ENCODE data around the gene KRT2.

KRT2 gene

DNA sequence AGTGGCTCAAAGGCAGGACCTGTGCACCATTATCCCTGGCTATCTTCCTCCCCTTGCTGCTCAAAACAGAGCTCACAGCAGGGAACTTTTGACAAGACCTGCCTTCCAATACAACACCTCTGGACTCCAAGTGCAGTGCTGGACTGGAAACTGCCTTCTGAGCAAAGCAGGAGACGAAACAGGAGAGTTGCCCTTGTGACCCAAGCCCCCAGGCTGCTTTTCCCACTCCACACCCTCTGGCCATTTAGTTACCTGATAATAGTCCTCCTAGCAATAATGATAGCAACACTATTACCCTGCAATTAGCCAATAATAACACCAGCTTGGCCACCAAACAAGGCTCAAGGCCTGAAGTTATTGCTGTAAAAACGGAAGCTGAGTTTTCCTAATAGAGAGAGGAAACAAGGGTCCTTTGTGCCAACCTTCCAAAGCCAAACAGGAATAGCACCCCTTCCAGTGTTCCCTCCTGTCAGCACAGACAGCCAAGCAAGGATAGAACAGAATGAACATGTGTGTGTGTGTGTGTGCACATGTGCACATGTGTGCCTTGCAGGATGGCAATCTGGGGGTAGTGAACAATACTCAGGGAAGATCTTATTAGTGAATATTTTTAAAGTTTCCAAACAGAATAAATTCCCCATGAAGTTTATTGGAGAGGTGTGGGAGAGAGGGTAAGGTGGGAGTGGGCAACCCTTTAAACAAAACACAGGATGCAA is 24.5 kb downstream of the KRT2 start:
- DNase-seq (ENCODE audit: low read depth): no peak
- Histone ChIP-seq H3K4me3 (ENCODE audit: low read length) (no peak overlapping the region), H3K36me3 (ENCODE audit: control insufficient read depth, insufficient read depth, low read length, severe bottlenecking) (no peaks in the 10 kb centered on the region), H3K27me3 (replicated peaks; ENCODE audit: control insufficient read depth, insufficient read depth, low read length) (peaks cover 72% of the 10 kb centered on the region), H3K9ac (ENCODE audit: low read length) (no peak overlapping the region), H3K4me1 (ENCODE audit: control insufficient read depth, insufficient read depth, low read length) (no peaks in the 10 kb centered on the region), H3K9me3 (ENCODE audit: control insufficient read depth, low read length) (peaks cover 17% of the 10 kb centered on the region)

DNA sequence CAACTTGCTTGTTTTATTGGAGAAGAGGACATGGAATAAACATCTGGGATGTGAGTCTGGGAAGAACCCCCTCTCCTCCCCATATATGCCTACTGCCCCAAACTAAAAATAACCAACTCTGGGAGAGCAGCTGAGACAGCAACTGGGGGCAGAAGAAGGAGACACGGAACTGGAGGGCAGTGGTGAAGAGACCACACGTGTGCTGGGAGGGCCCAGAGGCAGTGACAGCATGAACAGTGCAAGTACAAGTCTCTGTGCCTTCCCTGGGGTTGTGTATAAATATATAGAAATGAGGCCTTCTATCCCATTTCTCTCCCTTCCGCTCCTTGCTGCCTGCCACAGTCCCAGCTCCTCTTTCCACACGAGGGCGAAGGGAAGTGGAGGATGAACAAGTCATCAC is 29.7 kb downstream of the KRT2 start:
- Histone ChIP-seq H3K36me3 (ENCODE audit: control insufficient read depth, insufficient read depth, low read length, severe bottlenecking) (no peaks in the 10 kb centered on the region), H3K4me1 (ENCODE audit: control insufficient read depth, insufficient read depth, low read length) (no peaks in the 10 kb centered on the region), H3K4me3 (ENCODE audit: low read length) (no peak overlapping the region), H3K9ac (ENCODE audit: low read length) (no peak overlapping the region), H3K9me3 (ENCODE audit: control insufficient read depth, low read length) (peaks cover 17% of the 10 kb centered on the region), H3K27me3 (replicated peaks; ENCODE audit: control insufficient read depth, insufficient read depth, low read length) (peaks cover 49% of the 10 kb centered on the region)
- DNase-seq (ENCODE audit: low read depth): no peak

DNA sequence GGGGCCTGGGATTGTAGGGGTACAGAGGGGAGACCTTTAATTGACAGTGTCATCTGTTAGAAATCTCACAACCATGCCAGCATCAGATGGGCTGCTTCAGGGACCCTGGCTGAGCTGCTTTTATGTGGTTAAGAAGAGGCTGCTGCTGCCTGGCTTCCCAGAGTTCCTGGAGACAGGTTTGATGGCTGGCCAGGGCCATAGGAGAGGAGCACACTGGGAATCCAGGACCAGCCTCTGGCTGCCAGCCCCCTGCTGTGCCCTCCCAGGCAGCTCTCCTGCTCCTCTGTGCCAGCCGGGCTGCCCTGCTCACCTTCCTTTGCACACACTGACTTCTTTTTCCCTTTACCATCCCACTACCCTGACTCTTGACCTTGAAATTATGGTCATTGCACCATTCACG is 33.1 kb downstream of the KRT2 start:
- no peaks in the 10 kb centered on the region for H3K4me1 ChIP-seq (ENCODE audit: control insufficient read depth, insufficient read depth, low read length)
- H3K36me3 ChIP-seq (ENCODE audit: control insufficient read depth, insufficient read depth, low read length, severe bottlenecking): no peaks in the 10 kb centered on the region
- no peak overlapping the region for H3K9ac ChIP-seq (ENCODE audit: low read length)
- no peak overlapping the region for H3K4me3 ChIP-seq (ENCODE audit: low read length)
- H3K27me3 ChIP-seq (replicated peaks; ENCODE audit: control insufficient read depth, insufficient read depth, low read length): peaks cover 41% of the 10 kb centered on the region
- peaks cover 8% of the 10 kb centered on the region for H3K9me3 ChIP-seq (ENCODE audit: control insufficient read depth, low read length)
- no peak for DNase-seq (ENCODE audit: low read depth)

DNA sequence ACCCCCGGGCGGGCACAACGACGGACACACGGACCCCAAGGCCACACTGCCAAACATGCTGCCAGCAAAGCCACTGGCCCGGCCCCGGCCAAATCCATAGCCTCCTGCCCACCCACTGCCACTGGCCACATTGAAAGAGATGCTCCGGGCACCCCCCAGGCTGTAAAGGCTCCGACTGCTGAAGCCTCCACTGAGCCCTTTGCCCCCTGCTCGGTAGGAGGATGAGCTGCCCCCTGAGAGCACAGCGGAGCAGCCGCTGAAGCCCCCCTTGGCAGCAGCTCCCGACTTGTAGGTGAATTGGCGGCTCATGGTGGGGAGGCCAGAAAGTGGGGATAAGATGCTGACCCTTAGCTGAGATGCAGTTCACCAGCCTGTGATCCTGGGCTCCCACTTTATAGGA is 33.8 kb downstream of the KRT2 start, which contains the start of gene KRT73:
KRT73 (minus strand) TSS at position 344 of the 400 bp plus-strand sequence; CDS start at position 309, 35 bp downstream.
- H3K9ac ChIP-seq (ENCODE audit: low read length): no peak within 1 kb of the TSS
- no peaks in the 10 kb centered on the region for H3K4me1 ChIP-seq (ENCODE audit: control insufficient read depth, insufficient read depth, low read length)
- H3K36me3 ChIP-seq (ENCODE audit: control insufficient read depth, insufficient read depth, low read length, severe bottlenecking): no peaks in the 10 kb centered on the region
- H3K4me3 ChIP-seq (ENCODE audit: low read length): no peak within 1 kb of the TSS
- no peak for DNase-seq (ENCODE audit: low read depth)
- H3K9me3 ChIP-seq (ENCODE audit: control insufficient read depth, low read length): peaks cover 4% of the 10 kb centered on the region
- H3K27me3 ChIP-seq (replicated peaks; ENCODE audit: control insufficient read depth, insufficient read depth, low read length): peaks cover 45% of the 10 kb centered on the region

DNA sequence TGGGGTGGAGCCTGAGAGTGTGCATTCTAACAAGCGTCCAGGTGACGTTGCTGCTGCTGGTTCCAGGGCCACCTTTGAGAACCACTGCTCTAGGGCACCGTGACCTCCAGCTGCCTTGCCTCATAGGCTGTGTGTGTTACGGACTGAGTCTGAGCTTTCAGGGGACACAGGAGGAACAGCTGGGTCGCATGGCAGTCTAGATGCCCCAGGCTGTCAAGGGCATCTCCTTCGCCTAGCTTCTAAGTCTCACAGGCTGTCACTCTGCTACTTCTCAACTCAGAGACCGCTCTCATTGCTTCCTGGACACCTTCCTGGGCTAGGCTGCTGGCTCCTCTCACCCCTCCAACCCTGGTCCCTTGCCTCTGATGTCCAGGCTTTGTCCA is 34.6 kb downstream of the KRT2 start:
- Histone ChIP-seq H3K9me3 (ENCODE audit: control insufficient read depth, low read length) (no peaks in the 10 kb centered on the region), H3K9ac (ENCODE audit: low read length) (no peak overlapping the region), H3K4me1 (ENCODE audit: control insufficient read depth, insufficient read depth, low read length) (no peaks in the 10 kb centered on the region), H3K4me3 (ENCODE audit: low read length) (no peak overlapping the region), H3K36me3 (ENCODE audit: control insufficient read depth, insufficient read depth, low read length, severe bottlenecking) (no peaks in the 10 kb centered on the region), H3K27me3 (replicated peaks; ENCODE audit: control insufficient read depth, insufficient read depth, low read length) (peaks cover 48% of the 10 kb centered on the region)
- DNase-seq (ENCODE audit: low read depth): no peak

- H3K9ac ChIP-seq (ENCODE audit: low read length): no peak overlapping the region
- H3K27me3 ChIP-seq (replicated peaks; ENCODE audit: control insufficient read depth, insufficient read depth, low read length): peaks cover 54% of the 10 kb centered on the region
- no peak for DNase-seq (ENCODE audit: low read depth)
- no peaks in the 10 kb centered on the region for H3K4me1 ChIP-seq (ENCODE audit: control insufficient read depth, insufficient read depth, low read length)
- H3K9me3 ChIP-seq (ENCODE audit: control insufficient read depth, low read length): no peaks in the 10 kb centered on the region
- no peaks in the 10 kb centered on the region for H3K36me3 ChIP-seq (ENCODE audit: control insufficient read depth, insufficient read depth, low read length, severe bottlenecking)
- H3K4me3 ChIP-seq (ENCODE audit: low read length): no peak overlapping the region
Measured at GRCh38 chr12:52616680-52617402, 35.2 kb downstream of the KRT2 start.

GRCh38 chr12:52615912-52616311 is 36.1 kb downstream of the KRT2 start:
- peaks cover 58% of the 10 kb centered on the region for H3K27me3 ChIP-seq (replicated peaks; ENCODE audit: control insufficient read depth, insufficient read depth, low read length)
- DNase-seq (ENCODE audit: low read depth): no peak

GRCh38 chr12:52615208-52615868 is 36.7 kb downstream of the KRT2 start:
- Histone ChIP-seq H3K9me3 (ENCODE audit: control insufficient read depth, low read length) (no peaks in the 10 kb centered on the region), H3K36me3 (ENCODE audit: control insufficient read depth, insufficient read depth, low read length, severe bottlenecking) (no peaks in the 10 kb centered on the region), H3K4me1 (ENCODE audit: control insufficient read depth, insufficient read depth, low read length) (no peaks in the 10 kb centered on the region), H3K4me3 (ENCODE audit: low read length) (no peak overlapping the region), H3K9ac (ENCODE audit: low read length) (no peak overlapping the region), H3K27me3 (replicated peaks; ENCODE audit: control insufficient read depth, insufficient read depth, low read length) (peaks cover 56% of the 10 kb centered on the region)
- DNase-seq (ENCODE audit: low read depth): no peak

More at GRCh38 chr12:52615912-52616311, 36.1 kb downstream of the KRT2 start:
- Histone ChIP-seq H3K9me3 (ENCODE audit: control insufficient read depth, low read length) (no peaks in the 10 kb centered on the region), H3K4me3 (ENCODE audit: low read length) (no peak overlapping the region), H3K36me3 (ENCODE audit: control insufficient read depth, insufficient read depth, low read length, severe bottlenecking) (no peaks in the 10 kb centered on the region), H3K4me1 (ENCODE audit: control insufficient read depth, insufficient read depth, low read length) (no peaks in the 10 kb centered on the region), H3K9ac (ENCODE audit: low read length) (no peak overlapping the region)

DNA sequence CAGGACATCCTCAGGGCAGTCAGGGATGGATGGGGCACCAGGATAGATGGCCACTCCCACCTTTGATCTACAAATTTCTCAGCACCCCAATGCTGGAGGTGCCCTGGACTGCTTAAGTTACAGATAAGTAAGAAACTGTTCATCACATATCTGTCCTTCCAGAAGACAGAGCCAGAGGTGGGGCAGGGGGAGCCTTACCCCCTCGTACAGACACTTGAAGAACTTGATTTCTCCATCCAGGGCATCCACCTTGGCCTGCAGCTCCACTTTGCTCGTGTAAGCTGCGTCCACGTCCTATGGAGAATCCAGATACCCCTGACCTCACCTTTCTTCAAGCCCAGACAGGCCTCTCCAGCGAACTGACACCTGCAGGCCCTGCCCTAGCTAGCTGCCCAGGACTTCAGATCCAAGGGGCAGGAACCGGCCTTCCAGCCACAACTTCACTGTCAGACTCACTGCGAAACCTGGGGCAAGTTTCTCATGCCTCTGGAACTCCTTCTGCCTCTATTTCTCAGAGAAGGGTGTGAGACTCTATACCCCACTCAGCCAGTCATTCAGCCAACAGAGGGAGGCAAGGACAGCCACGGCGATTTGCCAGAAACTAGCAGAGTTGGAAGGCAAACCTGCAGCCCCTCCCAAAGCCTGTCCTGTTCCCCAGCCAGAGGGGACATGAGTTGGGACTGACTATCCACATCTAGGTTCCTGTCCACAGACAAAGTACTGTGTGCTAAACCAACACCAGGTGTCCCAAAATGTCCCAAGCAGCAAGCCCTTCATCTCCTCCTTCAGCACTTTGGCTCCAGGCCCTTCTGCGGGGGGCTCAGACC is 37.4 kb downstream of the KRT2 start:
- Histone ChIP-seq H3K36me3 (ENCODE audit: control insufficient read depth, insufficient read depth, low read length, severe bottlenecking) (no peaks in the 10 kb centered on the region), H3K9ac (ENCODE audit: low read length) (no peak overlapping the region), H3K4me3 (ENCODE audit: low read length) (no peak overlapping the region), H3K27me3 (replicated peaks; ENCODE audit: control insufficient read depth, insufficient read depth, low read length) (peaks cover 60% of the 10 kb centered on the region), H3K4me1 (ENCODE audit: control insufficient read depth, insufficient read depth, low read length) (no peaks in the 10 kb centered on the region), H3K9me3 (ENCODE audit: control insufficient read depth, low read length) (no peaks in the 10 kb centered on the region)
- no peak for DNase-seq (ENCODE audit: low read depth)

GRCh38 chr12:52613384-52614030 is 38.5 kb downstream of the KRT2 start:
- Histone ChIP-seq H3K27me3 (replicated peaks; ENCODE audit: control insufficient read depth, insufficient read depth, low read length) (peaks cover 63% of the 10 kb centered on the region), H3K36me3 (ENCODE audit: control insufficient read depth, insufficient read depth, low read length, severe bottlenecking) (no peaks in the 10 kb centered on the region), H3K9ac (ENCODE audit: low read length) (no peak overlapping the region), H3K4me3 (ENCODE audit: low read length) (no peak overlapping the region), H3K4me1 (ENCODE audit: control insufficient read depth, insufficient read depth, low read length) (no peaks in the 10 kb centered on the region), H3K9me3 (ENCODE audit: control insufficient read depth, low read length) (no peaks in the 10 kb centered on the region)
- no peak for DNase-seq (ENCODE audit: low read depth)
